Esophagus squamous epithelium (tissue), 4 donors: ENCODE measurements around the gene HS1BP3.

Experiments used
- POLR2A ChIP-seq, 4 donors: fragments of 450-650 bp; IDR thresholded peaks; one replicate each; pipeline ENCODE4 v1.6.1; 2017; ENCODE audit warnings: antibody characterized with exemption in 4 of 4, mild to moderate bottlenecking in 4 of 4, moderate library complexity in 3 of 4
- TF ChIP-seq, protein P1 (sequence below), 6 experiments: fragments of 450-650 bp in 4 of 6; fragments of 200-600 bp in 2 of 6; sonication (generic) in 2 of 6; IDR thresholded peaks; one replicate each; pipeline ENCODE4 v1.5.1; 2016 to 2019; ENCODE audit warnings: antibody characterized with exemption in 6 of 6, mild to moderate bottlenecking in 4 of 6, moderate library complexity in 4 of 6

DNA sequence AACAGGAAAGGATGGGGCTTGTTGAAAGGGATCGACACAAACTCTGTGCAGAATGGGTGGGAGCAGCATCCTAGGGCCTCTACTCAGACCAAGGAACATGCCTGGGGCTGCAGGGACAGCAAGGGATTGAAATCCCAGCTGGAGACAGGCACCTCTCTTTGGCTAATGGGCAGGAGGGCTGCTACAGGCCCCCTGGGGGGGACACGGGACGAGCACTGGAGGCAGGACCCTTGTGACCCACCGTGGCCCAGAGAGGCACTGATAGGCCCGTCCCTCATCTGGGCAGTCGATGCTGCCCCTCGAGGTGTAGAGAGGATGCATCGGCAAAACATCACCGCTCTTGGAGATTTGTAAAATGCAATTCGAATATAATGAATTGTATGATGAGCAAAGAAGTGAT is 5.1 kb downstream of the HS1BP3 start:
- TF ChIP-seq, protein P1, sequence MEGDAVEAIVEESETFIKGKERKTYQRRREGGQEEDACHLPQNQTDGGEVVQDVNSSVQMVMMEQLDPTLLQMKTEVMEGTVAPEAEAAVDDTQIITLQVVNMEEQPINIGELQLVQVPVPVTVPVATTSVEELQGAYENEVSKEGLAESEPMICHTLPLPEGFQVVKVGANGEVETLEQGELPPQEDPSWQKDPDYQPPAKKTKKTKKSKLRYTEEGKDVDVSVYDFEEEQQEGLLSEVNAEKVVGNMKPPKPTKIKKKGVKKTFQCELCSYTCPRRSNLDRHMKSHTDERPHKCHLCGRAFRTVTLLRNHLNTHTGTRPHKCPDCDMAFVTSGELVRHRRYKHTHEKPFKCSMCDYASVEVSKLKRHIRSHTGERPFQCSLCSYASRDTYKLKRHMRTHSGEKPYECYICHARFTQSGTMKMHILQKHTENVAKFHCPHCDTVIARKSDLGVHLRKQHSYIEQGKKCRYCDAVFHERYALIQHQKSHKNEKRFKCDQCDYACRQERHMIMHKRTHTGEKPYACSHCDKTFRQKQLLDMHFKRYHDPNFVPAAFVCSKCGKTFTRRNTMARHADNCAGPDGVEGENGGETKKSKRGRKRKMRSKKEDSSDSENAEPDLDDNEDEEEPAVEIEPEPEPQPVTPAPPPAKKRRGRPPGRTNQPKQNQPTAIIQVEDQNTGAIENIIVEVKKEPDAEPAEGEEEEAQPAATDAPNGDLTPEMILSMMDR (IDR thresholded peaks at IDR 0.05) = no peak
- no peak for TF ChIP-seq POLR2A (IDR thresholded peaks at IDR 0.05)
